Body of pancreas (tissue), 4 donors: ENCODE results near the gene IFITM10.

Experiments
- POLR2A ChIP-seq, 3 donors: fragments of 450-650 bp; IDR thresholded peaks; one replicate each; pipeline ENCODE4 v1.6.1; 2016; ENCODE audit warnings: antibody characterized with exemption in 3 of 3, mild to moderate bottlenecking in 2 of 3
- TF ChIP-seq, protein P1 (sequence below), 7 experiments: fragments of 450-650 bp in 4 of 7; fragments of 200-600 bp in 3 of 7; sonication (generic) in 3 of 7; IDR thresholded peaks; one replicate each; pipeline ENCODE4 v1.5.1; 2016 to 2019; ENCODE audit warnings: antibody characterized with exemption in 7 of 7

DNA sequence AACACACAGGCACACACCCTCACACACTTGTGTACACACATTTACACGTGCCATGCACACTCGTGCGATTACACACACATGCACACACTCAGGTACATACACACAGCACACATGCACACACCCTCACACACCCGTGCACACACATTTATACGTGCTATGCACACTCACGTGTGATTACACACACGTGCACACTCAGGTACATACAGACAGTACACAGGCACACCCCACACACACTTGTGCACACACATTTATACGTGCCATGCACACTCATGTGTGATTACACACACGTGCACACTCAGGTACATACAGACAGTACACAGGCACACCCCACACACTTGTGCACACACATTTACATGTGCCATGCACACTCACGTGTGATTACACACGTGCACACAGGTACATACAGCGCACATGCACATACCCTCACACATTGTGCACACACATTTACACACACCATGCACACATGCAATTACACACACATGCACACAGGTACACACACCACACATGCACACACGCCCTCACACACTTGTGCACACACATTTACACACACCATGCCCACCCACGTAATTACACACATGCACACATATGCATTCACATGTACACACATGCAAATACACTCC, 4.6 kb downstream of the IFITM10 start:
- TF ChIP-seq, protein P1, sequence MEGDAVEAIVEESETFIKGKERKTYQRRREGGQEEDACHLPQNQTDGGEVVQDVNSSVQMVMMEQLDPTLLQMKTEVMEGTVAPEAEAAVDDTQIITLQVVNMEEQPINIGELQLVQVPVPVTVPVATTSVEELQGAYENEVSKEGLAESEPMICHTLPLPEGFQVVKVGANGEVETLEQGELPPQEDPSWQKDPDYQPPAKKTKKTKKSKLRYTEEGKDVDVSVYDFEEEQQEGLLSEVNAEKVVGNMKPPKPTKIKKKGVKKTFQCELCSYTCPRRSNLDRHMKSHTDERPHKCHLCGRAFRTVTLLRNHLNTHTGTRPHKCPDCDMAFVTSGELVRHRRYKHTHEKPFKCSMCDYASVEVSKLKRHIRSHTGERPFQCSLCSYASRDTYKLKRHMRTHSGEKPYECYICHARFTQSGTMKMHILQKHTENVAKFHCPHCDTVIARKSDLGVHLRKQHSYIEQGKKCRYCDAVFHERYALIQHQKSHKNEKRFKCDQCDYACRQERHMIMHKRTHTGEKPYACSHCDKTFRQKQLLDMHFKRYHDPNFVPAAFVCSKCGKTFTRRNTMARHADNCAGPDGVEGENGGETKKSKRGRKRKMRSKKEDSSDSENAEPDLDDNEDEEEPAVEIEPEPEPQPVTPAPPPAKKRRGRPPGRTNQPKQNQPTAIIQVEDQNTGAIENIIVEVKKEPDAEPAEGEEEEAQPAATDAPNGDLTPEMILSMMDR (IDR thresholded peaks at IDR 0.05) = no peak
- no peak for TF ChIP-seq POLR2A (IDR thresholded peaks at IDR 0.05)
